Measurements from ENCODE around the gene FRMD5. TPM values are rescaled to one million over a fixed set of nuclear protein-coding genes. Genes with fewer than 3 reads are reported as not detected.

Gene FRMD5
- polyA plus RNA-seq, 1 donor (not counting 4 experiments of a cell fraction or from before 2014, with no cell fraction given): 7.3 TPM

GRCh38 chr15:44034933-44035624 lies 160.0 kb downstream of the FRMD5 start:
- H3K4me3 ChIP-seq (ENCODE audit: control insufficient read depth in 2 of 3, extremely low read depth in 1 of 3, insufficient read depth in 2 of 3, low read depth in 1 of 3, low read length in 3 of 3): peak overlapping the region in 1 of 3 experiments; percentile 3
- H3K79me2 ChIP-seq (ENCODE audit: control insufficient read depth, insufficient read depth, low read length): peaks cover 2% of the 10 kb centered on the region
- no peaks in the 10 kb centered on the region for H3K9me3 ChIP-seq (ENCODE audit: control insufficient read depth, low read depth, low read length)
- peak overlapping the region; percentile 55 for H3K4me2 ChIP-seq (ENCODE audit: control insufficient read depth, extremely low read depth, insufficient read depth, low read depth, low read length)
- no peak overlapping the region for H3K27ac ChIP-seq (ENCODE audit: control insufficient read depth, insufficient read depth, low read length)
- peaks cover 24% of the 10 kb centered on the region for H3K4me1 ChIP-seq (ENCODE audit: control insufficient read depth, extremely low read depth, insufficient read depth, low read length)
- H3K27me3 ChIP-seq (ENCODE audit: control insufficient read depth, extremely low read depth, insufficient read depth, low read length): no peaks in the 10 kb centered on the region
- no peak overlapping the region for H3K9ac ChIP-seq (ENCODE audit: control insufficient read depth, extremely low read depth, insufficient read depth, low read length)
- no peak for DNase-seq (ENCODE audit: low read depth, low spot score)
- no peak for TF ChIP-seq EZH2 (IDR thresholded peaks at IDR 0.05; ENCODE audit: low read length)
- H3K36me3 ChIP-seq (ENCODE audit: control insufficient read depth in 2 of 2, extremely low read depth in 1 of 2, insufficient read depth in 2 of 2, low read length in 2 of 2): no peaks in the 10 kb centered on the region
- peaks cover 2% of the 10 kb centered on the region for H3K9me1 ChIP-seq (ENCODE audit: control insufficient read depth, extremely low read depth, insufficient read depth, low read length)
- H2AFZ ChIP-seq (ENCODE audit: control insufficient read depth, low read length): no peak overlapping the region
- FAIRE-seq: peak; percentile 94
- no peaks in the 10 kb centered on the region for H4K20me1 ChIP-seq (ENCODE audit: control insufficient read depth, extremely low read depth, insufficient read depth, low read length)
- dilution Hi-C loops (cut with MboI; ENCODE audit: extremely low pct_ligation_motif_present, low sequenced_read_pairs): no loop called here

- Histone ChIP-seq H3K9me3 (ENCODE audit: control insufficient read depth, low read depth, low read length) (no peaks in the 10 kb centered on the region), H3K27ac (ENCODE audit: control insufficient read depth, insufficient read depth, low read length) (no peak overlapping the region), H3K4me3 (ENCODE audit: control insufficient read depth in 2 of 3, extremely low read depth in 1 of 3, insufficient read depth in 2 of 3, low read depth in 1 of 3, low read length in 3 of 3) (no peak overlapping the region), H3K4me2 (ENCODE audit: control insufficient read depth, extremely low read depth, insufficient read depth, low read depth, low read length) (no peak overlapping the region), H3K9me1 (ENCODE audit: control insufficient read depth, extremely low read depth, insufficient read depth, low read length) (peaks cover 2% of the 10 kb centered on the region), H3K79me2 (ENCODE audit: control insufficient read depth, insufficient read depth, low read length) (peaks cover 2% of the 10 kb centered on the region), H3K27me3 (ENCODE audit: control insufficient read depth, extremely low read depth, insufficient read depth, low read length) (no peaks in the 10 kb centered on the region), H4K20me1 (ENCODE audit: control insufficient read depth, extremely low read depth, insufficient read depth, low read length) (no peaks in the 10 kb centered on the region), H3K4me1 (ENCODE audit: control insufficient read depth, extremely low read depth, insufficient read depth, low read length) (peaks cover 30% of the 10 kb centered on the region), H3K36me3 (ENCODE audit: control insufficient read depth in 2 of 2, extremely low read depth in 1 of 2, insufficient read depth in 2 of 2, low read length in 2 of 2) (no peaks in the 10 kb centered on the region), H2AFZ (ENCODE audit: control insufficient read depth, low read length) (no peak overlapping the region), H3K9ac (ENCODE audit: control insufficient read depth, extremely low read depth, insufficient read depth, low read length) (no peak overlapping the region)
- DNase-seq (ENCODE audit: low read depth, low spot score): no peak
- no peak for TF ChIP-seq EZH2 (IDR thresholded peaks at IDR 0.05; ENCODE audit: low read length)
- TF ChIP-seq CTCF (optimal IDR thresholded peaks at IDR 0.05 in 1 of 3, IDR thresholded peaks at IDR 0.05 in 1 of 3, conservative IDR thresholded peaks at IDR 0.05 in 1 of 3; ENCODE audit: extremely low read depth in 1 of 3, insufficient read depth in 2 of 3, low read length in 3 of 3): no peak
- no peak for FAIRE-seq
- dilution Hi-C loops (cut with MboI; ENCODE audit: extremely low pct_ligation_motif_present, low sequenced_read_pairs): no loop called here
Measured at GRCh38 chr15:44034334-44034733, 160.7 kb downstream of the FRMD5 start.

- dilution Hi-C loops (cut with MboI; ENCODE audit: extremely low pct_ligation_motif_present, low sequenced_read_pairs): no loop called here
Measured at GRCh38 chr15:44033894-44034293, 161.2 kb downstream of the FRMD5 start.

More at GRCh38 chr15:44033894-44034293, 161.2 kb downstream of the FRMD5 start:
- no peaks in the 10 kb centered on the region for H3K9me3 ChIP-seq (ENCODE audit: control insufficient read depth, low read depth, low read length)
- H3K4me3 ChIP-seq (ENCODE audit: control insufficient read depth in 2 of 3, extremely low read depth in 1 of 3, insufficient read depth in 2 of 3, low read depth in 1 of 3, low read length in 3 of 3): no peak overlapping the region
- no peak overlapping the region for H3K9ac ChIP-seq (ENCODE audit: control insufficient read depth, extremely low read depth, insufficient read depth, low read length)
- no peak overlapping the region for H3K27ac ChIP-seq (ENCODE audit: control insufficient read depth, insufficient read depth, low read length)
- FAIRE-seq: no peak
- no peak for TF ChIP-seq CTCF (optimal IDR thresholded peaks at IDR 0.05 in 1 of 3, IDR thresholded peaks at IDR 0.05 in 1 of 3, conservative IDR thresholded peaks at IDR 0.05 in 1 of 3; ENCODE audit: extremely low read depth in 1 of 3, insufficient read depth in 2 of 3, low read length in 3 of 3)
- no peak for TF ChIP-seq EZH2 (IDR thresholded peaks at IDR 0.05; ENCODE audit: low read length)
- no peaks in the 10 kb centered on the region for H3K27me3 ChIP-seq (ENCODE audit: control insufficient read depth, extremely low read depth, insufficient read depth, low read length)
- H3K36me3 ChIP-seq (ENCODE audit: control insufficient read depth in 2 of 2, extremely low read depth in 1 of 2, insufficient read depth in 2 of 2, low read length in 2 of 2): no peaks in the 10 kb centered on the region
- DNase-seq (ENCODE audit: low read depth, low spot score): no peak
- H2AFZ ChIP-seq (ENCODE audit: control insufficient read depth, low read length): no peak overlapping the region
- peaks cover 35% of the 10 kb centered on the region for H3K4me1 ChIP-seq (ENCODE audit: control insufficient read depth, extremely low read depth, insufficient read depth, low read length)
- H3K9me1 ChIP-seq (ENCODE audit: control insufficient read depth, extremely low read depth, insufficient read depth, low read length): peaks cover 2% of the 10 kb centered on the region
- no peak overlapping the region for H3K4me2 ChIP-seq (ENCODE audit: control insufficient read depth, extremely low read depth, insufficient read depth, low read depth, low read length)
- H4K20me1 ChIP-seq (ENCODE audit: control insufficient read depth, extremely low read depth, insufficient read depth, low read length): no peaks in the 10 kb centered on the region
- peaks cover 2% of the 10 kb centered on the region for H3K79me2 ChIP-seq (ENCODE audit: control insufficient read depth, insufficient read depth, low read length)

Data from keratinocyte (primary cell).